K562 (cell line): ENCODE results near the gene FOXN3. TPM values are rescaled to one million over a fixed set of nuclear protein-coding genes. Genes with fewer than 3 reads are reported as not detected.

Experiments
- ATAC-seq: fragments of 200-7000 bp; cut with Tn5 transposase; 3 replicates; pipeline ENCODE4 v1.9.1; 2020; ENCODE audit warnings: moderate library complexity
- BruUV-seq: library from RNA; stranded (reverse); fragments of 400-500 nt; replicated peaks from 2 replicates; lab custom pipeline; 2021; lab: Mats Ljungman, UMichigan
- CTCF ChIA-PET: fragments of 300-600 bp; formaldehyde crosslinking; extraction: SDS; loops from one replicate; lab custom pipeline; 2021; ENCODE audit warnings: low intra/inter-chr PET ratio; lab: Yijun Ruan, JAX
- POLR2A ChIA-PET: fragments of 300-600, 350-650 bp; sonication (Branson Sonifier 250); formaldehyde crosslinking; extraction: SDS; loops from one replicate; lab custom pipeline; 2021; ENCODE audit warnings: antibody characterized with exemption, inconsistent platforms; lab: Yijun Ruan, JAX
- DNase-seq, 4 experiments: peaks; one replicate each; pipeline versions ENCODE4 v3.0.0 to v3.0.0-alpha.2; 2011 to 2018; ENCODE audit warnings: low spot score in 3 of 4, mixed read lengths in 3 of 4; ENCODE audit errors: extremely low read depth in 1 of 4
- FAIRE-seq: peaks from 2 replicates; lab custom pipeline; 2011; peaks lifted over from hg19 to GRCh38; lab: Jason Lieb, UNC
- H2AFZ ChIP-seq: 2 replicates; pipeline ENCODE4 v1.6.0; 2011; ENCODE audit warnings: low read depth, low read length, control low read depth, inconsistent platforms
- H3K27ac ChIP-seq: fragments of 200-600 bp; 3 replicates; pipeline ENCODE4 v1.8.0; 2011; ENCODE audit warnings: low read depth, mild to moderate bottlenecking, control low read depth, inconsistent platforms, low read length, moderate library complexity, mixed read lengths; ENCODE audit errors: extremely low read depth
- H3K27me3 ChIP-seq, 2 experiments: fragments of 300-600 bp in 1 of 2; 2 replicates in 1 of 2; 3 replicates in 1 of 2; pipeline versions ENCODE4 v1.6.0 to v1.8.0; 2011; ENCODE audit warnings: inconsistent platforms in 2 of 2, low read length in 2 of 2, mild to moderate bottlenecking in 1 of 2, mixed read lengths in 1 of 2, moderate library complexity in 1 of 2; ENCODE audit not compliant: control insufficient read depth in 2 of 2, insufficient read depth in 2 of 2
- H3K36me3 ChIP-seq: fragments of 300-600 bp; 3 replicates; pipeline ENCODE4 v1.8.0; 2011; ENCODE audit warnings: mild to moderate bottlenecking, low read length, inconsistent platforms; ENCODE audit not compliant: control insufficient read depth, insufficient read depth
- H3K4me1 ChIP-seq, 2 experiments: fragments of 200-600 bp in 1 of 2; replicated peaks in 1 of 2; 2 replicates in 1 of 2; 3 replicates in 1 of 2; pipeline versions ENCODE4 v1.5.1 to v1.8.0; 2011; ENCODE audit warnings: inconsistent platforms in 2 of 2, low read length in 2 of 2, mild to moderate bottlenecking in 1 of 2, mixed read lengths in 1 of 2, moderate library complexity in 1 of 2; ENCODE audit not compliant: control insufficient read depth in 2 of 2, insufficient read depth in 2 of 2
- H3K4me2 ChIP-seq: 2 replicates; pipeline ENCODE4 v1.6.1; 2011; ENCODE audit warnings: low read length, control low read depth, inconsistent platforms, mixed read lengths; ENCODE audit not compliant: insufficient read depth
- H3K4me3 ChIP-seq: fragments of 200-600 bp; sonication (generic), shearing (Covaris generic); 2 replicates; pipeline ENCODE4 v1.5.1; 2016; ENCODE audit warnings: control low read depth, inconsistent platforms
- H3K79me2 ChIP-seq: fragments of 200-600 bp; 3 replicates; pipeline ENCODE4 v1.8.0; 2011; ENCODE audit warnings: low read length, inconsistent platforms; ENCODE audit not compliant: control insufficient read depth, insufficient read depth
- H3K9ac ChIP-seq, 2 experiments: 2 replicates each; pipeline versions ENCODE4 v1.6.0 to v1.6.1; 2011; ENCODE audit warnings: low read depth in 2 of 2, low read length in 2 of 2, control low read depth in 1 of 2, inconsistent platforms in 1 of 2, mild to moderate bottlenecking in 1 of 2, mixed read lengths in 1 of 2; ENCODE audit not compliant: insufficient read depth in 1 of 2
- H3K9me1 ChIP-seq: one replicate; pipeline ENCODE4 v1.6.0; 2011; ENCODE audit warnings: inconsistent platforms, mild to moderate bottlenecking, low read length, moderate library complexity; ENCODE audit not compliant: control insufficient read depth, insufficient read depth
- H3K9me3 ChIP-seq: replicated peaks from 2 replicates; pipeline ENCODE4 v1.5.1; 2011; ENCODE audit warnings: low read depth, low read length, inconsistent platforms; ENCODE audit not compliant: control insufficient read depth, insufficient read depth
- H4K20me1 ChIP-seq: replicated peaks from 2 replicates; pipeline ENCODE4 v1.6.1; 2011; ENCODE audit warnings: low read length, inconsistent platforms, mixed read lengths; ENCODE audit not compliant: control insufficient read depth, insufficient read depth
- CBFA2T3 ChIP-seq: fragments of 450-650 bp; IDR thresholded peaks from 2 replicates; pipeline ENCODE4 v1.6.1; 2017
- CCNT2 ChIP-seq: IDR thresholded peaks from 2 replicates; pipeline ENCODE4 v1.6.1; 2011; ENCODE audit warnings: borderline replicate concordance, low read depth, mild to moderate bottlenecking, moderate library complexity, mixed read lengths, low read length; ENCODE audit not compliant: insufficient read length; ENCODE audit errors: extremely low read depth
- GABPB2 ChIP-seq: fragments of 250-450 bp; sonication (Bioruptor Pico); conservative IDR thresholded peaks from 2 replicates; pipeline ENCODE4 v1.5.1; 2021; ENCODE audit warnings: mild to moderate bottlenecking
- L3MBTL2 ChIP-seq: fragments of 450-650 bp; IDR thresholded peaks from 2 replicates; pipeline ENCODE4 v1.6.1; 2016; ENCODE audit warnings: mild to moderate bottlenecking, moderate library complexity
- MAZ ChIP-seq, 2 experiments: fragments of 450-650 bp in 1 of 2; sonication (generic) in 1 of 2; formaldehyde crosslinking; IDR thresholded peaks in 1 of 2; conservative IDR thresholded peaks in 1 of 2; 2 replicates each; pipeline versions ENCODE4 v1.4.0 to v1.5.0; 2020; ENCODE audit warnings: mild to moderate bottlenecking in 1 of 2, missing genetic modification reagents in 1 of 2
- NCOR1 ChIP-seq: fragments of 450-650 bp; IDR thresholded peaks from 2 replicates; pipeline ENCODE4 v1.6.1; 2016; ENCODE audit warnings: mild to moderate bottlenecking, moderate library complexity
- NONO ChIP-seq, 2 experiments: fragments of 200-400 bp in 1 of 2; fragments of 450-650 bp in 1 of 2; formaldehyde crosslinking in 1 of 2; IDR thresholded peaks; 2 replicates each; pipeline ENCODE4 v1.6.1; 2017; ENCODE audit warnings: low read depth in 2 of 2, mild to moderate bottlenecking in 2 of 2, moderate library complexity in 2 of 2, low read length in 1 of 2
- PRDM10 ChIP-seq: fragments of 450-650 bp; IDR thresholded peaks from 2 replicates; pipeline ENCODE4 v1.6.1; 2018; ENCODE audit not compliant: partially characterized antibody
- TOE1 ChIP-seq, 2 experiments: fragments of 450-650 bp in 1 of 2; sonication (generic) in 1 of 2; formaldehyde crosslinking in 1 of 2; IDR thresholded peaks; 2 replicates each; pipeline versions ENCODE4 v1.7.1 to v1.8.0; 2016 to 2022; ENCODE audit warnings: borderline replicate concordance in 2 of 2, mild to moderate bottlenecking in 2 of 2, antibody characterized with exemption in 1 of 2, inconsistent platforms in 1 of 2, low read depth in 1 of 2, missing genetic modification reagents in 1 of 2, moderate library complexity in 1 of 2
- U2AF2 ChIP-seq: fragments of 200-400 bp; formaldehyde crosslinking; optimal IDR thresholded peaks from 2 replicates; pipeline ENCODE3; 2017; ENCODE audit warnings: low read depth, mild to moderate bottlenecking, low read length
- ZNF740 ChIP-seq, 3 experiments: fragments of 200-800 bp in 1 of 3; sonication (Bioruptor generic) in 1 of 3; sonication (generic) in 1 of 3; formaldehyde crosslinking in 1 of 3; IDR thresholded peaks; 2 replicates each; pipeline versions ENCODE4 v1.6.1 to v1.8.0; 2016 to 2022; ENCODE audit warnings: mild to moderate bottlenecking in 2 of 3, missing compliant biosample characterization in 2 of 3, missing genetic modification characterization in 2 of 3, missing genetic modification reagents in 1 of 3
- WGBS: fragments of 100-300 bp; shearing (Covaris generic); methylation state at CpG from one replicate; pipeline ENCODE4 v1.1.6; 2016; ENCODE audit warnings: low coverage, mixed read lengths; ENCODE audit not compliant: insufficient coverage; ENCODE audit errors: missing lambda C conversion rate; 5-methylcytosine and 5-hydroxymethylcytosine counted together
- in situ Hi-C: fragments of 300-500 bp; cut with MboI; formaldehyde crosslinking; loops from 4 replicates; pipeline ENCODE4 v1.15.0; 2018; ENCODE audit warnings: inconsistent platforms, mixed read lengths
- intact Hi-C: fragments of 100-400 bp; cut with micrococcal nuclease; formaldehyde crosslinking; loops from 2 replicates; pipeline ENCODE4 v1.14.2; 2022
- polyA plus RNA-seq, 8 experiments: library from polyadenylated mRNA; depleted of rRNA in 4 of 8; stranded (reverse) in 5 of 8; unstranded in 3 of 8; fragments of >200 nt; fragmentation: Nextera tagmentation in 2 of 8; fragmentation: Illumina TruSeq in 1 of 8; extraction: Ambion mirVana in 2 of 8; extraction: Trizol in 1 of 8; gene quantifications; 2 replicates each; pipeline versions ENCODE4 v1.2.1 to v1.2.3, GENCODE V29; 2011 to 2014; ENCODE audit warnings: inconsistent platforms in 1 of 8, missing spikeins in 1 of 8
- total RNA-seq, 7 experiments: library from RNA; depleted of rRNA in 6 of 7; stranded (reverse); fragments of >200 nt in 6 of 7; fragmentation: Illumina TruSeq in 2 of 7; extraction: Trizol in 2 of 7; gene quantifications; 2 replicates each; pipeline versions ENCODE4 v1.2.1 to v1.2.3, GENCODE V29; 2011 to 2021; ENCODE audit warnings: low replicate concordance in 1 of 7

Gene FOXN3
- total and polyA plus RNA-seq, 9 of the 15 experiments (the other 6 are each of a cell fraction or from before 2014, with no cell fraction given): 0.07 to 1.3 (median 0.40) TPM

- no peak for TF ChIP-seq TOE1 (IDR thresholded peaks at IDR 0.05; ENCODE audit: borderline replicate concordance)
- TF ChIP-seq TOE1 (CRISPR knock-in tag; IDR thresholded peaks at IDR 0.05; ENCODE audit: borderline replicate concordance, low read depth): no peak
- no peak for TF ChIP-seq U2AF2
- no peak for TF ChIP-seq MAZ (CRISPR knock-in tag; conservative IDR thresholded peaks at IDR 0.05 in 1 of 2, IDR thresholded peaks at IDR 0.05 in 1 of 2)
These were observed 25.2 kb upstream of the FOXN3 start (continued) for GRCh38 chr14:89442280-89442679.

GRCh38 chr14:89440986-89441909, 24.2 kb upstream of the FOXN3 start:
- H4K20me1 ChIP-seq: no peaks in the 10 kb centered on the region
- H3K79me2 ChIP-seq: no peaks in the 10 kb centered on the region
- in situ Hi-C loops (no loop called here), intact Hi-C loops (no loop called here)
- POLR2A ChIA-PET: interaction anchor here (0.6 kb wide), 1 partner anchor 89 kb away, joined by 3 read pairs; no protein-coding TSS in a partner anchor
- H3K9me3 ChIP-seq: no peaks in the 10 kb centered on the region
- H3K4me2 ChIP-seq: no peak overlapping the region
- no peaks in the 10 kb centered on the region for H3K36me3 ChIP-seq
- peak in 3 of 4 experiments; percentile 10 to 54 (median 21) for DNase-seq
- H3K4me3 ChIP-seq: no peak overlapping the region
- WGBS: 9% methylated on average over 10 of the region's 11 CpGs
- no peaks in the 10 kb centered on the region; a peak in 1 of 5 replicates for H3K4me1 ChIP-seq
- H3K27me3 ChIP-seq: no peaks in the 10 kb centered on the region; a peak in 1 of 5 replicates
- H3K9me1 ChIP-seq: no peaks in the 10 kb centered on the region
- ATAC-seq: peak; percentile 78
- H3K9ac ChIP-seq: no peak overlapping the region
- no peak overlapping the region for H3K27ac ChIP-seq
- no TSS peak for BruUV-seq
- CTCF ChIA-PET: no interaction called here
- no peak overlapping the region for H2AFZ ChIP-seq
- FAIRE-seq: no peak
- TF ChIP-seq PRDM10: no peak
- no peak for TF ChIP-seq L3MBTL2
- TF ChIP-seq GABPB2 (CRISPR knock-in tag): no peak
- TF ChIP-seq CCNT2: no peak
- TF ChIP-seq NCOR1: peak; percentile 20; the same call in 1 of the 2 replicates
- peak; percentile 30 for TF ChIP-seq CBFA2T3
- TF ChIP-seq ZNF740 (CRISPR knock-in tag; IDR thresholded peaks at IDR 0.05): no peak
- no peak for TF ChIP-seq ZNF740 (tag; IDR thresholded peaks at IDR 0.05)
- TF ChIP-seq NONO (IDR thresholded peaks at IDR 0.05; ENCODE audit: low read depth in 2 of 2, low read length in 1 of 2): no peak
